Neural cell (in vitro differentiated cells): Measurements from ENCODE around the gene FBP1.

ENCODE experiments used
- CTCF ChIP-seq: fragments of 450-650 bp; IDR thresholded peaks from 2 replicates; pipeline ENCODE4 v1.5.1; 2014; ENCODE audit warnings: antibody characterized with exemption, mild to moderate bottlenecking, moderate library complexity; ENCODE audit not compliant: poor library complexity, severe bottlenecking
- MXI1 ChIP-seq: fragments of 450-650 bp; conservative IDR thresholded peaks from 2 replicates; pipeline ENCODE4 v1.6.1; 2014; ENCODE audit warnings: antibody characterized with exemption, mild to moderate bottlenecking; ENCODE audit not compliant: poor library complexity, severe bottlenecking
- POLR2AphosphoS5 ChIP-seq: IDR thresholded peaks from 2 replicates; pipeline ENCODE4 v1.6.1; 2012
- REST ChIP-seq: IDR thresholded peaks from 2 replicates; pipeline ENCODE4 v1.6.1; 2012; ENCODE audit warnings: borderline replicate concordance

- TF ChIP-seq CTCF, result no peak
- no peak for TF ChIP-seq POLR2AphosphoS5
- TF ChIP-seq MXI1, result no peak
- TF ChIP-seq REST, result no peak
These were observed 40.3 kb upstream of the FBP1 start for GRCh38 chr9:94679587-94679986.
